HG03558 (cell line): ENCODE measurements around the gene CCNO.
A peak's percentile ranks its signal among the peaks of the same experiment; 100 is the strongest.

ENCODE experiments used
- ATAC-seq: cut with Tn5 transposase; IDR thresholded peaks from one replicate; pipeline ENCODE4 v1.9.1; 2021; ENCODE audit warnings: moderate number of reproducible peaks; ENCODE audit not compliant: unreplicated experiment; ENCODE audit errors: extremely low read depth

Gene CCNO, protein sequence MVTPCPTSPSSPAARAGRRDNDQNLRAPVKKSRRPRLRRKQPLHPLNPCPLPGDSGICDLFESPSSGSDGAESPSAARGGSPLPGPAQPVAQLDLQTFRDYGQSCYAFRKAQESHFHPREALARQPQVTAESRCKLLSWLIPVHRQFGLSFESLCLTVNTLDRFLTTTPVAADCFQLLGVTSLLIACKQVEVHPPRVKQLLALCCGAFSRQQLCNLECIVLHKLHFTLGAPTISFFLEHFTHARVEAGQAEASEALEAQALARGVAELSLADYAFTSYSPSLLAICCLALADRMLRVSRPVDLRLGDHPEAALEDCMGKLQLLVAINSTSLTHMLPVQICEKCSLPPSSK

DNA sequence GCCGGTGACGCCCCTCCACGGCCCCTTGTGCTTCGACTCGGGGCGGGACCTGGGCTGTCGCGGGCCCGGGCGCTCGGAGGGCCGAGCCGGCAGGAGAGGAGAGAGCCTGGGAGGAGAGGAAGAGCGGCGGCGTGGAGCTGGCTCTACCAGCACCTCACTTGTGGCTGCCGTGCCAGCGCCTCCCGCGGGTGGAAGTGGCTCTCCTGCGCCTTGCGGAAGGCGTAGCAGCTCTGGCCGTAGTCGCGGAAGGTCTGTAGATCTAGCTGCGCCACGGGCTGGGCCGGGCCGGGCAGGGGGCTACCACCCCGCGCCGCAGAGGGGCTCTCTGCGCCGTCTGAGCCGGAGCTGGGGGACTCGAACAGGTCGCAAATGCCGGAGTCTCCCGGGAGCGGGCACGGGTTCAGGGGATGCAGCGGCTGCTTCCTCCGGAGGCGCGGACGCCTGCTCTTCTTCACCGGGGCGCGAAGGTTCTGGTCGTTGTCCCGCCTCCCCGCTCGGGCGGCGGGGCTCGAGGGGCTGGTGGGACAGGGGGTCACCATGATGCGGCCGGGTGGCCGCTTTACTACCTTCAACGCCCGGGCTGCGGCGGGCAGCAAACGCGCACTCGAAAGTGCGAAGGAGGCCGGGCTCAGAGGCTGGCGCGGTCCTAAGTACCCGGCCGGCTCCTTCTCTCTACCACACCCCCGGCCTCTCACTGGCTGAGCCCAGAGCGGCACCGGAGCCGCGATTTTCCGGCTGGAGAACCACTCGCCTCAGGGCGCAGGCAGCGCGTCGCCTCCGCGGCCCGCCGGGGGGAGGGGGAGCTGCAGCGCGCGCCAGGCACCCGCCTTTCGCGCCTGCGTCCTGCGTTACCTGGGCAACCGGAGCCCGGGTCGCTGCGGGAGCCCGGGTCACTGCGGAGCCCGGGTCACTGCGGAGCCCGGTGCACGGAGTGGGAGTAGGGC lies at the start of gene CCNO:
Gene CCNO, minus strand, starts transcription at position 624 of the 944 bp plus-strand sequence. Its CDS starts 85 bp downstream, at position 539.
- no peak for ATAC-seq

GRCh38 chr5:55278778-55279177 lies 45.4 kb upstream of the CCNO start:
- no peak for ATAC-seq

GRCh38 chr5:55276771-55277170 lies 43.4 kb upstream of the CCNO start:
- ATAC-seq: no peak

- ATAC-seq: no peak
Observed at GRCh38 chr5:55258339-55258738, 24.9 kb upstream of the CCNO start.

DNA sequence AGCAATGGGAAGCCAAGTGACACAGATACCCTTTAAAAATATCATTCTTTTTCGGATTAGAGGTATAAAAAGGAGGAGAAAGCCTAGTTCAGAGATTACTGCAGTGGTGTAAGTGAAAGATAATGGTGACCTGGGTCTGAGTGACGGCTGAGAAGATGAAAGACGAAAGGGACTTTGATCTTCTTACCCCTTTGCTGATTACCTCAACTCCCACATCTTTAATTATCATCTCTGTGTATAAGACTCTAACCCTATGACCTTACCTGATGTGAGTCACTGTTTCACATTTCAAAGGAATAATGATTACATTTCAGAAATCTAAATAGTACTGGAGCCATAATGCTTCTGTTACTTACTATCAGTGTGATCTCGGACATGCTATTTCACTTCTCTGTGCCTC lies 21.4 kb upstream of the CCNO start:
- no peak for ATAC-seq

GRCh38 chr5:55250064-55250463 lies 16.7 kb upstream of the CCNO start:
- ATAC-seq: no peak

GRCh38 chr5:55241746-55242145 lies 8.3 kb upstream of the CCNO start:
- ATAC-seq: no peak

GRCh38 chr5:55236800-55237199 lies 3.4 kb upstream of the CCNO start:
- ATAC-seq: no peak

DNA sequence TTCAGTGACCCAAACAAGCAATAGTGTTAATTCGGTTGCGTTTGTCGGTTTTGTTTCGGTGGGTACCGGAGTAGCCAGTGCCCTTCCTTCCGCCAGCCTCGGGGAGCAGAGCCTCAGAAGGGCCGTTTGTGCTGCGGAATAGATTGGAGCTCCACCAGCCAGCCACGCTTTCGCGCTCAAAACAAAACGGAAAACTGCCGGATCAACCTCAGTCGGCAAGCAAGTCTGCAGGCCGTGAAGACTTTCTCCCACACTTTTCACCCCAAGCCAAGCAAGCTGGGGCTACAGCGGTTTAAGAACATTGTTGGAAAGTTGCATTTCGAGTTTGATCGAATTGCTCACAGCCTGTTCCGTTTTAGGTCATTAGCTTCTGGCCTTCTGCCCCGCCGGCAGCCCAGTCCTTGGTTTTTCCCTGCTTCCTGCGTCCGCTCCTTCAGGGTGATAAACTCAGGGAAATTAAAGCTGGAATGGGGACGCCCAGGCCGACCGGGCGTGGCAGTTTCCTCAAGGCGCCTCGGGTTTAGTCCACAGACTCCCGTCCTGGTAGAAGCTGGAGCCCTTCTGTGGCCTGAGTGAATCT lies 803 bp upstream of the CCNO start:
- ATAC-seq: no peak

GRCh38 chr5:55232271-55232984 lies 980 bp downstream of the CCNO start:
- ATAC-seq: no peak

GRCh38 chr5:55231919-55232270 lies 1.5 kb downstream of the CCNO start:
- ATAC-seq: no peak

DNA sequence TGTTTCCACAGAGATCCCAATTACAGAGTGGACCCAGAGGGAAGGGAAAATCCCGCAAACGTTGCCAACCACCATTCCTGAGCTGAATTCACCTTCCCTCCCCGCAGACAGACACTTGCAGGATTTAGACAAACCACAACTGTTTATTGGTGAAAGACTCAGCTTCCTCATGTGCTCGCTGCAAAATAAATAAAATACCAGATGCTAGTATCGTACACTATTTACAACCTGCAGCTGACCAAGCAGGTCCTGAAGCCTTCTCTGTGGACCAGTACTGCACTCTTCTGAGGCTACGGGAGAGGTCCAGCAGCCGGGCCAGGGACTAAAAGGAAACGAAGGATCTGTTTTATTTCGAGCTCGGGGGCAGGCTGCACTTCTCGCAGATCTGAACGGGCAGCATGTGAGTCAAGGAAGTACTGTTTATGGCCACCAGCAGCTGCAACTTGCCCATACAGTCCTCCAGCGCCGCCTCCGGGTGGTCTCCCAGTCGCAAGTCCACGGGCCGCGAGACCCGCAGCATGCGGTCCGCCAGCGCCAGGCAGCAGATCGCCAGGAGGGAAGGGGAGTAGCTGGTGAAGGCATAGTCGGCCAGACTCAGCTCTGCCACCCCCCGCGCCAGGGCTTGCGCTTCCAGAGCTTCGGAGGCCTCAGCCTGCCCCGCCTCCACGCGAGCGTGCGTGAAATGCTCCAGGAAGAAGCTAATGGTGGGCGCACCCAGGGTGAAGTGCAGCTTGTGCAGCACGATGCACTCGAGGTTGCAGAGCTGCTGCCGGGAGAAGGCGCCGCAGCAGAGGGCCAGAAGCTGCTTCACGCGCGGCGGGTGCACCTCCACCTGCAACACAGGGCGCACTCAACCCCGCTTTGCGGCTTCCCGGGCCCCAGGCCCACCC lies 2.1 kb downstream of the CCNO start:
- no peak for ATAC-seq

GRCh38 chr5:55230086-55230629 lies 3.2 kb downstream of the CCNO start:
- ATAC-seq: no peak

GRCh38 chr5:55227664-55228430 lies 5.6 kb downstream of the CCNO start:
- ATAC-seq: no peak

GRCh38 chr5:55226934-55227663 lies 6.3 kb downstream of the CCNO start, which contains the start of gene MCIDAS:
MCIDAS (minus strand) TSS chr5:55227315; CDS start chr5:55227138, 177 bp downstream.
- ATAC-seq: no peak

DNA sequence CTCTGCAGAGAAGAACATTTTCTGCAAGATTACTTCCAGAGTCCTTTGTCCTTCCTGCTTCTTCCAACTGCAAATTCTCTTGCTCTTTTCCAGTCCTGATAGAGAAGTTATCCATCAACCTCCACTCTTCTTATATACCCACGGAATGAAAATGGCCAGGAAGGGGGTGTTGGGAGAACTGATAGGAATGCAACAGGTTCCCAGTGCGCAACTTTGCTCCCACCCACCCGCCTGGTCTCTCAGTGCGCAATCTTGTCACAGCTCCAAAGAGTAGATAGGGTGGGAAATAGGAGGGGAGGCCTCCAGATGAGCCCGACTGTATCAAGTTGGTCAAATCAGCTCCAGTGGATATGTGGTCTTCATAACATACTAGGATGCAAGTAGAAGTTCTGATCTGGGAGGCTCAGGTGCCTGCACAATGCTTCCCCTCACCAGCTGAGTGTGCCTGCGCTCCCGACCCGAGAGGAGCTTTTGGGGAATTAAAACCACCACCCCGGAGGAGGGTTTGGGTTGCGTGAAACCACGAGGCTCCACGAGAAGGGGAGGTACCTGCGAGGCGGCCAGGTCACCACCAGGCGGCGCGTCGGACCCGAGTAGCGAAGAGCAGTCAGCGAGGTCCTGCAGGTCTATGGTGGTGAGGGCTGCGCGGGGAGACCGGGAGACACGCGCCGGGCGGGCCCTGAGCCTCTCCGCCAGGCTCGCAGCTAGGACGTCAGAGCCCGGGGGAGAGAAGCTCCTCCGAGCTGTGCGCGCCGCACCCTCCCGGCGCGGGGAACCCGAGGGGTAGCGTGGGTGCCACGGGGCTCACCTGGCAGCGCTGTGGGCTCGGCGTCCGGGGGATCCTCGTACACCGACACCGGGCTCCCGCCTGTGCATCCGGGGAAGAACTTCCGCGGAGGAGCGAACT lies 7.1 kb downstream of the CCNO start:
- peak; percentile 53 for ATAC-seq

DNA sequence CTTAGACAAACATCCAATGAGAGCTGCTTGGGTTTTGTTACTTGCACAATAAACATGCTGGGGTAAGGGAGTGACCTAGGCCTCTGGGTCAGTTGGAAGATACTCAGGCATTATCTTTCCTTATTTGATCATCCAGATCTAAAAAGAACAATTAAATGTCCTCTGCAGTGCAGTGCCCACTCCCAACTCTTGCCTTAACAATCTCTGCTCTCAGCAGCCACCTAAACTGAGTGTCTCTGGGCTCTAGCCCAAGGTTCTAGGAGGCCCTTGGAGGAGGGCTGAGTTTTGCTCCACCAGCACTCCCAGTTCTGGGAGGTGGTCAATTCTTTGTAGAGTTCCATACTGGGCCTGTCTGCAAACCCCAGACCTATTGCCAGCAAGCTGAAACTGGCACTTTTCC lies 8.1 kb downstream of the CCNO start:
- no peak for ATAC-seq
